PFSK-1 (cell line): Measurements from ENCODE around the gene PLA2G4D.

ENCODE experiments used
- FOXP2 ChIP-seq: optimal IDR thresholded peaks from 2 replicates; pipeline ENCODE3; 2011; ENCODE audit warnings: borderline replicate concordance, control low read depth, inconsistent platforms; ENCODE audit not compliant: insufficient read depth; ENCODE audit errors: extremely low read length, extremely low read depth
- POLR2AphosphoS5 ChIP-seq: IDR thresholded peaks from 2 replicates; pipeline ENCODE4 v1.6.1; 2012; ENCODE audit warnings: low read depth, mild to moderate bottlenecking, control low read depth, low read length, moderate library complexity
- REST ChIP-seq, 2 experiments: IDR thresholded peaks; 2 replicates each; pipeline versions ENCODE4 v1.6.1 to v1.8.0; 2011 to 2012; ENCODE audit warnings: low read depth in 2 of 2, low read length in 2 of 2, control low read depth in 1 of 2, inconsistent platforms in 1 of 2, mild to moderate bottlenecking in 1 of 2, moderate library complexity in 1 of 2; ENCODE audit not compliant: insufficient read depth in 1 of 2
- SIN3A ChIP-seq: IDR thresholded peaks from 2 replicates; pipeline ENCODE4 v1.6.1; 2012; ENCODE audit warnings: mild to moderate bottlenecking, low read length, moderate library complexity, borderline replicate concordance; ENCODE audit not compliant: insufficient read depth
- TAF1 ChIP-seq: IDR thresholded peaks from 2 replicates; pipeline ENCODE4 v1.6.1; 2012; ENCODE audit warnings: low read length, control low read depth, borderline replicate concordance; ENCODE audit not compliant: insufficient read depth

The PLA2G4D gene

DNA sequence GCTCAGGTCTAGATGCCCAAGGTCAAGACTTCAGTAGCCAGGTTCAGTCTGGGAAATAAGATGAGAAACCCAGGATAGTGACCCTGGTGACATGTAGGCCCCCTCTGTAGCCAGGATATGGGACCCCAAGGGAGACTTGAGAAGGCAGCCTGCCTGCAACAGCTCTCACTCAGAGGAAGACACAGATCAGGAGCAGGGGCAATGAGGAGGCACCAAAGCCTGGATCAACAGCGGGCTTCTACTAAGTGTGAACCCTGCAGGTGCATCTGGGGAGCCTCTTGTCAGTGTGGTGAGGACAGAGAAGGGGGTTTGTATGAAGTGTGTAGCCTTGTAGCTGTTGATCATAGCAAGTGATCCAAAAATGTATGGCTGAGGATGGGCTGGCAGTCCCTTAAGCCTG lies 36.6 kb upstream of the PLA2G4D start:
- TF ChIP-seq REST (IDR thresholded peaks at IDR 0.05; ENCODE audit: insufficient read depth in 1 of 2, low read depth in 2 of 2, low read length in 2 of 2) (no peak), FOXP2 (no peak), TAF1 (no peak), POLR2AphosphoS5 (no peak)

GRCh38 chr15:42130246-42130986 lies 36.1 kb upstream of the PLA2G4D start:
- TF ChIP-seq FOXP2 (no peak), TAF1 (no peak), SIN3A (no peak), REST (IDR thresholded peaks at IDR 0.05; ENCODE audit: insufficient read depth in 1 of 2, low read depth in 2 of 2, low read length in 2 of 2) (no peak), POLR2AphosphoS5 (no peak)

GRCh38 chr15:42129364-42129763 lies 35.0 kb upstream of the PLA2G4D start:
- TF ChIP-seq FOXP2 (no peak), SIN3A (no peak), REST (IDR thresholded peaks at IDR 0.05; ENCODE audit: insufficient read depth in 1 of 2, low read depth in 2 of 2, low read length in 2 of 2) (no peak), POLR2AphosphoS5 (no peak), TAF1 (no peak)

- no peak for TF ChIP-seq TAF1
- TF ChIP-seq POLR2AphosphoS5: no peak
- no peak for TF ChIP-seq SIN3A
- TF ChIP-seq REST (IDR thresholded peaks at IDR 0.05; ENCODE audit: insufficient read depth in 1 of 2, low read depth in 2 of 2, low read length in 2 of 2): no peak
- no peak for TF ChIP-seq FOXP2
These were observed 34.1 kb upstream of the PLA2G4D start for GRCh38 chr15:42128476-42128875.

DNA sequence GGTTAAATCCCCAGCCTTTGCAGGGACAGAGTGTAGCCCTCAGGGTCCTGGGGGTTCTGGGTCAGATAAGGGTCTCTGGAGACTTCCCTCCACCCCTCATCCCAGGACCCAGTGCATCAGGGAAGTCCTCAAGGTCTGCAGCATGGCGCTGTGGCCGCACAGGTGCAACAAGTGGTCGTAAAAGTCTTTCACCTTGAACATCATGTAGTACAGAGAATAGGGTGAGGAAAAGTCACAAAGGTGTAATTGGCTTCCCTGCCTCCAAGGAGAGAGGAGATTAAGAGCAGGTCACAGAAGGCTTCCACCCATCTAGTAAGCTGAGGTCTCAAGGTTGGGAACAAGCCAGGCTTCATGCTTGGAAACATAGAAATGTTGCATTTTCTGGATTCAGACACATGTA lies 29.2 kb upstream of the PLA2G4D start:
- TF ChIP-seq REST (IDR thresholded peaks at IDR 0.05; ENCODE audit: insufficient read depth in 1 of 2, low read depth in 2 of 2, low read length in 2 of 2): no peak
- TF ChIP-seq SIN3A: no peak
- no peak for TF ChIP-seq POLR2AphosphoS5
- TF ChIP-seq FOXP2: no peak
- TF ChIP-seq TAF1: no peak
